Measurements from ENCODE around the gene COMT. TPM values are rescaled to one million over a fixed set of nuclear protein-coding genes. Genes with fewer than 3 reads are reported as not detected.

The COMT gene
- total RNA-seq, 1 donor from 2014 or later, result 1.3 TPM

DNA sequence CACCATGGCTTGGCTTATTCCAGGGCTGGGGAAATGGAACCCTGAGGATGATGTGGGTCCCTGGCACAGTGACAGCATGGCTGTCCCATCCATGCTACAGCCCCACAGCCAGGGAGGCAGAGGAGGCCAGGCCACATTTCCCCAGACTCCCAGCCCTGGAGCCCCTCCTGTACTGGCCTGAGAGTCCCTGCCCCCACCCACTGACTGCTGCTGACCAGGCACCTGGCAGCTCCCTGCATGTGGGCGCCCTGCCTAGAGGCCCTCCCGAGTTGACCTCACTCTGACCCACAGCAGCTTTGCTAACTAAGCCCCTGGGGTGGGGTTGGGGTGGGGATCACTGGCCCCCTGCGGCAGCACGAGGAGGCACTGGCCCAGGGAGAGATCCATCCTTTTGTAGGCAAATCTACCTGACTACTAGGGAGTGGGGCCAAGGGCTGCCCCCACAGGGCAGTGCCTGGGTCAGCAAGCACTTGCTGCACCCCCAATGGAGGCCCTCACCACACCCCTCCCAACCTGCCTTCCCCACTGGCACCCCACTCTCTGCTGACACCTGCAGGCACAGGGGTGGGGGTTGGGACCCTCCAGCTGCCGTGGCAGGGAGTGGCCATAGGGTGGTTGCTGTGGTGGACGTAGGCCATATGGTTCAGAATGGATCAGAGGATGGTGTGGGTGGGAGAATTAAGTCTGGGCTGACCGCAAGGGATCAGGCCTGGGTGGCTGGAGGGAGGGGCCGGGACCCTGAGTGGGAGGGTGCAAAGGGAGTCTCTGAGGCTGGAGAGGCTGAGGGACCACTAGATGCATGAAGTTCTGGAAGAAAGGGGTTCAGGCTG lies 57.6 kb downstream of the COMT start:
- H3K79me2 ChIP-seq (ENCODE audit: low read depth), result no peaks in the 10 kb centered on the region
- H3F3A ChIP-seq (ENCODE audit: low read depth), result peaks cover 15% of the 10 kb centered on the region
- H2AFZ ChIP-seq (replicated peaks), result no peak overlapping the region
- Mint-ChIP-seq H3K27ac (peak overlapping the region; percentile 97), H3K27me3 (ENCODE audit: insufficient read depth, low read depth) (peaks cover 8% of the 10 kb centered on the region), H3K4me3 (no peak overlapping the region), H3K4me1 (peaks cover 61% of the 10 kb centered on the region), H3K9me3 (peaks cover 17% of the 10 kb centered on the region), H3K36me3 (peaks cover 11% of the 10 kb centered on the region)
- TF ChIP-seq CTCF (IDR thresholded peaks at IDR 0.05) (no peak), EZH2phosphoT487 (IDR thresholded peaks at IDR 0.05) (no peak), EZH2 (IDR thresholded peaks at IDR 0.05) (no peak)
- no peaks in the 10 kb centered on the region for H3K27me3 ChIP-seq
- no peak for DNase-seq (ENCODE audit: low spot score)
- H3K4me3 ChIP-seq, result no peak overlapping the region
- H3K4me1 ChIP-seq, result peaks cover 33% of the 10 kb centered on the region
- H4K20me1 ChIP-seq (ENCODE audit: low read depth), result no peaks in the 10 kb centered on the region
- peak overlapping the region; percentile 62 for H3K4me2 ChIP-seq
- H3K9ac ChIP-seq, result no peak overlapping the region
- peak overlapping the region; percentile 67 for H3K27ac ChIP-seq
- H3K9me3 ChIP-seq (ENCODE audit: low read depth), result peaks cover 7% of the 10 kb centered on the region
- H3K36me3 ChIP-seq, result no peaks in the 10 kb centered on the region

DNA sequence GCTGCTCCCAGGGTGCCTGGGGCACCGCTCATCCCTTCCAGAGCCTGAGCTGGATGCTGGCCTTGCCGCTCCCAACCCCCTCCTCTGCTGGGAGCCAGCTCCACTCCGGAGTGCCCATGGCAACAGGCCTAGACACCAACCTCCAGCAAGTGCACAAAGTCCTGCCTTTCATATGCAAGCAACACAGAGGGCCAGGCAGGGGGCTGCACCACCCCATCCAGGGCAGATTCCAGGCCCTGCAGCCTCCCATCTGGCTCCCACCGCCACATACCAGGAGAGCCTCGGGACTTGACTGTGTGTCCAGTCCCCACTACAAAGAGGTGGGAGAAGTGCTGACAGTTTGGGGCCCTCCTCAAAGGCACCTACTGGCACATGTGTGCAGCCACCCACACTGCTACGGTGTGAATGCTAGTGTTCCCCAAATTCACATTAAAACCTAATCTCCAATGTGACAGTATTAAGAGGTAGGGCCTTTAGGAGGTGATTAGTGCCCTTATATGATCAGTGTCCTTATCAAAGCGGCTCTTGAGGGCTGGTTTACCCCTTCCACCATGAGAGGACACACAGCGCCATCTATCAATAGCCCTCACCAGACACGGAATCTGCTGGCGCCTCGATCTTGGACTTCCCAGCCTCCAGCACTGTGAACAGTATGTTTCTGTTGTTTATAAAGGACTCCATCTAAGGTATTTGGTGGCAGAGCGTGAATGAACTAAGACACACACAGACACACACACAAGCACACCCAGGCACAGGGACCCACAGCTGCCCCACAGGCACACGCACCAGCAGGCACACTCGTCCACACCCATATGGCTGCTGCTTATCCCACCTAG lies 58.9 kb downstream of the COMT start:
- peaks cover 33% of the 10 kb centered on the region for H3K4me1 ChIP-seq
- peaks cover 4% of the 10 kb centered on the region for H3K36me3 ChIP-seq
- H3K9me3 ChIP-seq (ENCODE audit: low read depth), result peaks cover 14% of the 10 kb centered on the region
- H3K79me2 ChIP-seq (ENCODE audit: low read depth), result no peaks in the 10 kb centered on the region
- peaks cover 15% of the 10 kb centered on the region for H3F3A ChIP-seq (ENCODE audit: low read depth)
- Mint-ChIP-seq H3K27ac (peak overlapping the region; percentile 92), H3K4me1 (peaks cover 61% of the 10 kb centered on the region), H3K27me3 (ENCODE audit: insufficient read depth, low read depth) (peaks cover 10% of the 10 kb centered on the region), H3K9me3 (peaks cover 25% of the 10 kb centered on the region), H3K36me3 (peaks cover 14% of the 10 kb centered on the region), H3K4me3 (peak overlapping the region; percentile 50)
- TF ChIP-seq EZH2phosphoT487 (IDR thresholded peaks at IDR 0.05), result no peak
- no peak overlapping the region for H2AFZ ChIP-seq (replicated peaks)
- no peak overlapping the region for H3K9ac ChIP-seq
- H3K4me2 ChIP-seq, result peak overlapping the region; percentile 62
- H3K27ac ChIP-seq, result no peak overlapping the region
- H4K20me1 ChIP-seq (ENCODE audit: low read depth), result no peaks in the 10 kb centered on the region
- no peaks in the 10 kb centered on the region for H3K27me3 ChIP-seq
- no peak overlapping the region for H3K4me3 ChIP-seq
- no peak for DNase-seq (ENCODE audit: low spot score)

GRCh38 chr22:20001082-20001638 lies 59.6 kb downstream of the COMT start:
- H3K9me3 ChIP-seq (ENCODE audit: low read depth), result peaks cover 14% of the 10 kb centered on the region
- H2AFZ ChIP-seq (replicated peaks), result no peak overlapping the region
- H3K36me3 ChIP-seq, result peaks cover 4% of the 10 kb centered on the region
- Mint-ChIP-seq H3K27me3 (ENCODE audit: insufficient read depth, low read depth) (peaks cover 10% of the 10 kb centered on the region), H3K4me1 (peaks cover 60% of the 10 kb centered on the region), H3K9me3 (peaks cover 27% of the 10 kb centered on the region), H3K4me3 (no peak overlapping the region), H3K27ac (no peak overlapping the region), H3K36me3 (peaks cover 16% of the 10 kb centered on the region)
- no peaks in the 10 kb centered on the region for H3K79me2 ChIP-seq (ENCODE audit: low read depth)
- no peaks in the 10 kb centered on the region for H3K27me3 ChIP-seq
- no peak overlapping the region for H3K4me2 ChIP-seq
- no peak overlapping the region for H3K4me3 ChIP-seq
- DNase-seq (ENCODE audit: low spot score), result no peak
- H3F3A ChIP-seq (ENCODE audit: low read depth), result peaks cover 15% of the 10 kb centered on the region
- H3K9ac ChIP-seq, result no peak overlapping the region
- no peak overlapping the region for H3K27ac ChIP-seq
- no peak for TF ChIP-seq CTCF (IDR thresholded peaks at IDR 0.05)
- no peak for TF ChIP-seq EZH2 (IDR thresholded peaks at IDR 0.05)
- no peak for TF ChIP-seq EZH2phosphoT487 (IDR thresholded peaks at IDR 0.05)
- no peaks in the 10 kb centered on the region for H4K20me1 ChIP-seq (ENCODE audit: low read depth)
- H3K4me1 ChIP-seq, result peaks cover 33% of the 10 kb centered on the region
